Activated naive CD4-positive, alpha-beta T cell treated with anti-CD3 and anti-CD28 coated beads, Interleukin-2, amount 50 U/mL, for 24 hours (primary cell): ENCODE data around the gene ELK3.
"Not testable (repeated sequence)": the region's sequence is repeated elsewhere in the genome, so short reads cannot be mapped to it uniquely, and the experiment has no call there.

ENCODE experiments used
- H3K27ac Mint-ChIP-seq: one replicate; pipeline ENCODE4 v1.8.0; 2021; ENCODE audit warnings: mild to moderate bottlenecking, mixed read lengths
- H3K27me3 Mint-ChIP-seq: one replicate; pipeline ENCODE4 v1.8.0; 2021; ENCODE audit warnings: mixed read lengths
- H3K36me3 Mint-ChIP-seq: one replicate; pipeline ENCODE4 v1.8.0; 2021; ENCODE audit warnings: mixed read lengths
- H3K4me1 Mint-ChIP-seq: one replicate; pipeline ENCODE4 v1.8.0; 2021; ENCODE audit warnings: mixed read lengths
- H3K4me3 Mint-ChIP-seq: one replicate; pipeline ENCODE4 v1.8.0; 2021; ENCODE audit warnings: mild to moderate bottlenecking, mixed read lengths
- H3K9me3 Mint-ChIP-seq: one replicate; pipeline ENCODE4 v1.8.0; 2021; ENCODE audit warnings: mixed read lengths

Gene ELK3

GRCh38 chr12:96311191-96311590 lies 117.0 kb downstream of the ELK3 start:
- H3K4me1 Mint-ChIP-seq, result peaks cover 41% of the 10 kb centered on the region
- no peaks in the 10 kb centered on the region for H3K9me3 Mint-ChIP-seq
- peaks cover 2% of the 10 kb centered on the region for H3K36me3 Mint-ChIP-seq
- H3K27ac Mint-ChIP-seq, result no peak overlapping the region
- H3K27me3 Mint-ChIP-seq, result no peaks in the 10 kb centered on the region
- no peak overlapping the region for H3K4me3 Mint-ChIP-seq

GRCh38 chr12:96313606-96314005 lies 119.4 kb downstream of the ELK3 start:
- Mint-ChIP-seq H3K36me3 (peaks cover 4% of the 10 kb centered on the region), H3K4me1 (peaks cover 31% of the 10 kb centered on the region), H3K9me3 (no peaks in the 10 kb centered on the region), H3K27ac (no peak overlapping the region), H3K4me3 (no peak overlapping the region), H3K27me3 (no peaks in the 10 kb centered on the region)

DNA sequence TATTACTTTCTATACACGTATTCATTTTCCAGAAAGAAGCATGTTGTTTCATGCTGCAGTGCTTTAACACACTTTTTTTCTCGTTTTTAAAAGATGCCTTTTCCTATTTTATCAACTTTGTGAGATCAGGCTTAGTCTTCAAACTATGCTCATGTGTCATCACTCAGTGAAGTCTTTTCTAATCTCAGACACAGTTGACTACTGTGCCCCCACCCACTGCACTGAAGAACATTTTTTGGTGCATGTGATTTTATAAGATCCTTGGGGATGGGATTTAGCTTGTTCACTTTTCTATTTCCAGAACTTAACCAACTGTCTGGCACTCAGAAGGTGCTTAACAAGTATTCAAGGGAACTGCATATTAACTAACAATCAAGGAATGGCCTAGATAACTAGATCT lies 120.5 kb downstream of the ELK3 start:
- peak overlapping the region; percentile 55 for H3K27ac Mint-ChIP-seq
- H3K36me3 Mint-ChIP-seq, result peaks cover 2% of the 10 kb centered on the region
- H3K9me3 Mint-ChIP-seq, result no peaks in the 10 kb centered on the region
- peaks cover 25% of the 10 kb centered on the region for H3K4me1 Mint-ChIP-seq
- H3K4me3 Mint-ChIP-seq, result peak overlapping the region; percentile 20
- no peaks in the 10 kb centered on the region for H3K27me3 Mint-ChIP-seq

GRCh38 chr12:96315741-96316481 lies 121.7 kb downstream of the ELK3 start:
- H3K4me3 Mint-ChIP-seq, result peak overlapping the region; percentile 89
- peak overlapping the region; percentile 91 for H3K27ac Mint-ChIP-seq
- H3K9me3 Mint-ChIP-seq, H3K36me3 Mint-ChIP-seq, H3K27me3 Mint-ChIP-seq: not testable (repeated sequence)
- peaks cover 25% of the 10 kb centered on the region for H3K4me1 Mint-ChIP-seq

DNA sequence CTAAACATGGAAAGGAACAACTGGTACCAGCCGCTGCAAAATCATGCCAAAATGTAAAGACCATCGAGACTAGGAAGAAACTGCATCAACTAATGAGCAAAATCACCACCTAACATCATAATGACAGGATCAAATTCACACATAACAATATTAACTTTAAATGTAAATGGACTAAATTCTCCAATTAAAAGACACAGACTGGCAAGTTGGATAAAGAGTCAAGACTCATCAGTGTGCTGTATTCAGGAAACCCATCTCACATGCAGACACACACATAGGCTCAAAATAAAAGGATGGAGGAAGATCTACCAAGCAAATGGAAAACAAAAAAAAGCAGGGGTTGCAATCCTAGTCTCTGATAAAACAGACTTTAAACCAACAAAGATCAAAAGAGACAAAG lies 123.6 kb downstream of the ELK3 start:
- H3K36me3 Mint-ChIP-seq, result peaks cover 10% of the 10 kb centered on the region
- H3K4me1 Mint-ChIP-seq, result peaks cover 25% of the 10 kb centered on the region
- not testable (repeated sequence) for H3K9me3 Mint-ChIP-seq, H3K4me3 Mint-ChIP-seq, H3K27me3 Mint-ChIP-seq, H3K27ac Mint-ChIP-seq
